ENCODE measurements around the gene SAG.

- TF ChIP-seq POLR2A (IDR thresholded peaks at IDR 0.05) (no peak), CTCF (IDR thresholded peaks at IDR 0.05) (no peak), POLR2AphosphoS5 (IDR thresholded peaks at IDR 0.05) (no peak), EP300 (IDR thresholded peaks at IDR 0.05) (no peak)
Observed at GRCh38 chr2:233368756-233369155, 61.1 kb downstream of the SAG start.
